Measurements from ENCODE around the gene LPP.

- TF ChIP-seq GATA3 (IDR thresholded peaks at IDR 0.05; ENCODE audit: low read depth, low read length) (no peak), GATA2 (IDR thresholded peaks at IDR 0.05; ENCODE audit: low read depth, low read length) (no peak)
Observed at GRCh38 chr3:188267790-188268335, 113.9 kb downstream of the LPP start.

Measured in SH-SY5Y (cell line).